HCT116 (cell line): ENCODE data around the gene RAB8B. TPM values are rescaled to one million over a fixed set of nuclear protein-coding genes. Genes with fewer than 3 reads are reported as not detected.

Experiments
- ATAC-seq: fragments of 200-7000 bp; cut with Tn5 transposase; 2 replicates; pipeline ENCODE4 v1.9.1; 2020; ENCODE audit warnings: mild to moderate bottlenecking, moderate library complexity
- BruUV-seq: library from RNA; stranded (reverse); fragments of 400-500 nt; replicated peaks from 2 replicates; lab custom pipeline; 2021; lab: Mats Ljungman, UMichigan
- CTCF ChIA-PET: fragments of 300-600 bp; sonication (Branson Sonifier 250); formaldehyde crosslinking; loops from one replicate; lab custom pipeline; 2021; ENCODE audit warnings: antibody characterized with exemption; lab: Charles Lee
- POLR2A ChIA-PET: fragments of 300-600, 350-600 bp; sonication (Branson Sonifier 250); formaldehyde crosslinking; loops from one replicate; lab custom pipeline; 2021; ENCODE audit warnings: antibody characterized with exemption; lab: Charles Lee
- RAD21 ChIA-PET, 2 experiments: fragments of 300-600 bp; sonication (Branson Sonifier 250); formaldehyde crosslinking; loops; one replicate each; lab custom pipeline; 2023; ENCODE audit warnings: low total read pairs in 2 of 2; ENCODE audit not compliant: uncharacterized antibody in 2 of 2, unreplicated experiment in 2 of 2, low non-redundant PET in 1 of 2; lab: Charles Lee
- DNase-seq: peaks from one replicate; pipeline ENCODE4 v3.0.0-alpha.2; 2010; ENCODE audit warnings: low read depth, low spot score
- H2AFZ ChIP-seq: fragments of 200-600 bp; shearing (Covaris generic), sonication (generic); 2 replicates; pipeline ENCODE4 v1.6.1; 2017; ENCODE audit warnings: low read depth, mixed run types, mixed read lengths, antibody characterized with exemption, low read length; ENCODE audit not compliant: poor library complexity, severe bottlenecking
- H3K27ac ChIP-seq: 2 replicates; pipeline ENCODE4 v1.5.1; 2012; ENCODE audit warnings: low read depth, low read length
- H3K27me3 ChIP-seq: fragments of 200-600 bp; sonication (generic); 2 replicates; pipeline ENCODE4 v1.6.1; 2016; ENCODE audit warnings: mixed run types, low read length, mixed read lengths; ENCODE audit not compliant: insufficient read depth
- H3K36me3 ChIP-seq, 2 experiments: fragments of 200-500 bp in 1 of 2; fragments of 200-600 bp in 1 of 2; sonication (Bioruptor generic) in 1 of 2; sonication (generic) in 1 of 2; 2 replicates each; pipeline versions ENCODE4 v1.5.1 to v1.6.1; 2014 to 2016; ENCODE audit warnings: low read length in 2 of 2, inconsistent platforms in 1 of 2, mixed read lengths in 1 of 2, mixed run types in 1 of 2; ENCODE audit not compliant: insufficient read depth in 2 of 2, control insufficient read depth in 1 of 2
- H3K4me1 ChIP-seq, 2 experiments: fragments of 200-600 bp in 1 of 2; sonication (generic) in 1 of 2; 2 replicates each; pipeline versions ENCODE4 v1.5.1 to v1.6.1; 2012 to 2017; ENCODE audit warnings: low read length in 2 of 2, inconsistent platforms in 1 of 2, mild to moderate bottlenecking in 1 of 2, mixed read lengths in 1 of 2, mixed run types in 1 of 2, moderate library complexity in 1 of 2; ENCODE audit not compliant: insufficient read depth in 2 of 2, control insufficient read depth in 1 of 2
- H3K4me2 ChIP-seq: fragments of 200-600 bp; sonication (generic); 2 replicates; pipeline ENCODE4 v1.6.1; 2017; ENCODE audit warnings: mixed run types, low read length, mixed read lengths
- H3K4me3 ChIP-seq, 2 experiments: fragments of 200-600 bp in 1 of 2; sonication (generic) in 1 of 2; replicated peaks in 1 of 2; 2 replicates each; pipeline ENCODE4 v1.5.1; 2011 to 2016; ENCODE audit warnings: low read length in 2 of 2, control low read depth in 1 of 2, low read depth in 1 of 2, mild to moderate bottlenecking in 1 of 2, mixed read lengths in 1 of 2, mixed run types in 1 of 2
- H3K79me2 ChIP-seq: fragments of 200-600 bp; sonication (generic); 2 replicates; pipeline ENCODE4 v1.6.1; 2017; ENCODE audit warnings: mild to moderate bottlenecking, mixed run types, low read length, moderate library complexity, mixed read lengths; ENCODE audit not compliant: insufficient read depth
- H3K9ac ChIP-seq: fragments of 200-600 bp; sonication (generic); 2 replicates; pipeline ENCODE4 v1.6.1; 2016; ENCODE audit warnings: low read length, mixed read lengths
- H3K9me2 ChIP-seq: fragments of 200-600 bp; sonication (generic), shearing (Covaris generic); 2 replicates; pipeline ENCODE4 v1.6.1; 2017; ENCODE audit warnings: mixed run types, mild to moderate bottlenecking, moderate library complexity; ENCODE audit not compliant: insufficient read depth
- H3K9me3 ChIP-seq, 2 experiments: fragments of 200-500 bp in 1 of 2; fragments of 200-600 bp in 1 of 2; sonication (Bioruptor generic) in 1 of 2; sonication (generic) in 1 of 2; 2 replicates each; pipeline ENCODE4 v1.6.1; 2014 to 2017; ENCODE audit warnings: low read length in 2 of 2, mixed read lengths in 2 of 2, inconsistent platforms in 1 of 2, low read depth in 1 of 2, mild to moderate bottlenecking in 1 of 2, mixed run types in 1 of 2, moderate library complexity in 1 of 2; ENCODE audit not compliant: control insufficient read depth in 1 of 2, insufficient read depth in 1 of 2
- H4K20me1 ChIP-seq: fragments of 200-600 bp; sonication (generic), shearing (Covaris generic); 2 replicates; pipeline ENCODE4 v1.6.1; 2017; ENCODE audit warnings: mixed run types, mild to moderate bottlenecking, moderate library complexity; ENCODE audit not compliant: insufficient read depth
- CBX3 ChIP-seq: IDR thresholded peaks from 2 replicates; pipeline ENCODE4 v1.6.1; 2012; ENCODE audit warnings: low read depth
- CTCF ChIP-seq, 3 experiments: fragments of 200-600 bp in 1 of 3; sonication (generic) in 1 of 3; IDR thresholded peaks in 2 of 3; conservative IDR thresholded peaks in 1 of 3; 2 replicates each; pipeline ENCODE4 v1.5.1; 2012 to 2017; ENCODE audit warnings: low read depth in 2 of 3, low read length in 2 of 3, antibody characterized with exemption in 1 of 3, borderline replicate concordance in 1 of 3, control low read depth in 1 of 3, mild to moderate bottlenecking in 1 of 3, mixed read lengths in 1 of 3, mixed run types in 1 of 3, moderate library complexity in 1 of 3; ENCODE audit not compliant: insufficient read depth in 1 of 3
- EGR1 ChIP-seq: IDR thresholded peaks from 2 replicates; pipeline ENCODE4 v1.6.1; 2012; ENCODE audit warnings: low read depth
- ELF1 ChIP-seq: IDR thresholded peaks from 2 replicates; pipeline ENCODE4 v1.6.1; 2012; ENCODE audit warnings: low read depth, borderline replicate concordance
- EZH2phosphoT487 ChIP-seq: fragments of 200-600 bp; IDR thresholded peaks from 2 replicates; pipeline ENCODE4 v1.6.1; 2018; ENCODE audit warnings: antibody characterized with exemption, borderline replicate concordance
- POLR2A ChIP-seq: IDR thresholded peaks from 2 replicates; pipeline ENCODE4 v1.7.0; 2011; ENCODE audit warnings: borderline replicate concordance; ENCODE audit not compliant: insufficient read depth, insufficient read length; ENCODE audit errors: extremely low read depth
- POLR2AphosphoS5 ChIP-seq: IDR thresholded peaks from 2 replicates; pipeline ENCODE4 v1.6.1; 2011; ENCODE audit warnings: mild to moderate bottlenecking, low read depth, low read length, moderate library complexity
- REST ChIP-seq: IDR thresholded peaks from 2 replicates; pipeline ENCODE4 v1.6.1; 2012; ENCODE audit warnings: low read depth
- SP1 ChIP-seq: IDR thresholded peaks from 2 replicates; pipeline ENCODE4 v1.6.1; 2012; ENCODE audit warnings: low read depth
- ZFX ChIP-seq: fragments of 450-650 bp; IDR thresholded peaks from 2 replicates; pipeline ENCODE4 v1.6.1; 2017
- intact Hi-C: fragments of 100-400 bp; cut with micrococcal nuclease; formaldehyde crosslinking; loops from 2 replicates; pipeline ENCODE4 v1.10.0; 2022
- total RNA-seq: library from RNA; stranded (reverse); gene quantifications from one replicate; pipeline ENCODE4 v1.2.1, GENCODE V29; 2021; ENCODE audit not compliant: unreplicated experiment
- TF ChIP-seq, protein P1 (sequence below): IDR thresholded peaks from 2 replicates; pipeline ENCODE4 v1.6.1; 2011; ENCODE audit warnings: mild to moderate bottlenecking, low read length, moderate library complexity; ENCODE audit not compliant: insufficient replicate concordance; ENCODE audit errors: extremely low read depth

The RAB8B gene
- total RNA-seq, 1 experiment from 2014 or later, result 19.4 TPM

GRCh38 chr15:63274427-63274826 lies 85.0 kb downstream of the RAB8B start:
- H3K4me2 ChIP-seq, result no peak overlapping the region
- CTCF ChIA-PET, result no interaction called here
- no peaks in the 10 kb centered on the region for H3K27me3 ChIP-seq
- DNase-seq (no peak), ATAC-seq (no peak)
- POLR2A ChIA-PET, result no interaction called here
- H3K9ac ChIP-seq, result no peak overlapping the region
- no peak overlapping the region for H2AFZ ChIP-seq
- no peak overlapping the region for H3K4me3 ChIP-seq
- H3K4me1 ChIP-seq, result peaks cover 3 to 14% of the 10 kb centered on the region in 2 experiments; a peak in 3 of 4 replicates
- BruUV-seq, result no TSS peak
- H4K20me1 ChIP-seq, result no peaks in the 10 kb centered on the region
- no peak overlapping the region for H3K27ac ChIP-seq
- RAD21 ChIA-PET, result no interaction called here
- intact Hi-C loops, result loop anchor here (10.0 kb wide), 2 partner anchors 120 to 230 kb away; partner anchors contain the start of genes RPS27L and TPM1
- no peaks in the 10 kb centered on the region for H3K79me2 ChIP-seq
- H3K36me3 ChIP-seq, result no peaks in the 10 kb centered on the region
- no peaks in the 10 kb centered on the region for H3K9me3 ChIP-seq
- TF ChIP-seq CBX3 (no peak), ZFX (no peak)
- H3K9me2 ChIP-seq, result no peaks in the 10 kb centered on the region

DNA sequence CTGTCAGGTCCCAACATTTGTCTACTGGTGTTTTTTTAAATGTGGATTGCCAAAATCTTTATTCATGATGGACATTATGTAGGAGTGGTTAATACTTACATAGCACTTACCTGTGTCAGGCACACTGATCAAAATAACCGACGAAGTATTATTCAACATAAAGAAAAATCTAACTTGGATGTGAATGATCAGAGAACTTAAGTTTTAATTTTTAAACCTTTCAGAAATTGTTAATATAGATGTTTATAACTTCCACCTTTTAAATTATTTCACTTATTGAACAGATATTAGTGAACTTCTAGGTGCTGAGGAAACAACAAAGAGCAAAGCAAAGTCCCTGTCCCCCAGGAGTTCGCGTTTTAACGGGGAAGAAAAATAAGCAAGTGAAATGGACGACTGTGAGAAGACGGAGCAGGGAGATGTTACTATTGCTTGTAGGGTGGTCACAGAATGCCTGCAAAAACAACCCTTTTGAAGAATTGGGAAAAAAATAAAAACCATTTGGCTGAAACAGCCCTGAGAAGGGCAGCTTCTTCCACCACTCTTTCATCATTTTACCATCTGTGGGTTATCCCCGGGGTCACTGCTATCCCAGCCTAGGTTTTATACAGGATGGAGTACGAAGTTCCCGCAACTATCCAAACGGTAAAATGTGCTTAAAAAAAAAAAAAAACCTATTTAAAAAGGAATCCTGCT lies 87.1 kb downstream of the RAB8B start:
- CTCF ChIA-PET, result no interaction called here
- intact Hi-C loops, result loop anchor here (10.0 kb wide), 2 partner anchors 122 to 232 kb away; partner anchors contain the start of genes RPS27L and TPM1
- TF ChIP-seq EZH2phosphoT487, result no peak
- TF ChIP-seq CTCF (IDR thresholded peaks at IDR 0.05 in 2 of 3, conservative IDR thresholded peaks at IDR 0.05 in 1 of 3; ENCODE audit: borderline replicate concordance in 1 of 3, insufficient read depth in 1 of 3, low read depth in 2 of 3, low read length in 2 of 3), result no peak
- no peak for TF ChIP-seq REST
- TF ChIP-seq, protein P1, sequence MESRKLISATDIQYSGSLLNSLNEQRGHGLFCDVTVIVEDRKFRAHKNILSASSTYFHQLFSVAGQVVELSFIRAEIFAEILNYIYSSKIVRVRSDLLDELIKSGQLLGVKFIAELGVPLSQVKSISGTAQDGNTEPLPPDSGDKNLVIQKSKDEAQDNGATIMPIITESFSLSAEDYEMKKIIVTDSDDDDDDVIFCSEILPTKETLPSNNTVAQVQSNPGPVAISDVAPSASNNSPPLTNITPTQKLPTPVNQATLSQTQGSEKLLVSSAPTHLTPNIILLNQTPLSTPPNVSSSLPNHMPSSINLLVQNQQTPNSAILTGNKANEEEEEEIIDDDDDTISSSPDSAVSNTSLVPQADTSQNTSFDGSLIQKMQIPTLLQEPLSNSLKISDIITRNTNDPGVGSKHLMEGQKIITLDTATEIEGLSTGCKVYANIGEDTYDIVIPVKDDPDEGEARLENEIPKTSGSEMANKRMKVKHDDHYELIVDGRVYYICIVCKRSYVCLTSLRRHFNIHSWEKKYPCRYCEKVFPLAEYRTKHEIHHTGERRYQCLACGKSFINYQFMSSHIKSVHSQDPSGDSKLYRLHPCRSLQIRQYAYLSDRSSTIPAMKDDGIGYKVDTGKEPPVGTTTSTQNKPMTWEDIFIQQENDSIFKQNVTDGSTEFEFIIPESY, result no peak
- TF ChIP-seq ELF1, result no peak
- TF ChIP-seq SP1, result no peak
- no peak for TF ChIP-seq POLR2AphosphoS5
- TF ChIP-seq POLR2A, result no peak
- TF ChIP-seq EGR1, result no peak

More for the DNA sequence above, 87.1 kb downstream of the RAB8B start:
- peak overlapping the region; percentile 49 to 61 for H3K4me3 ChIP-seq
- peak overlapping the region; percentile 62 for H3K9ac ChIP-seq
- no peak overlapping the region for H3K27ac ChIP-seq
- H2AFZ ChIP-seq, result peak overlapping the region; percentile 56
- peak overlapping the region; percentile 89 for H3K4me2 ChIP-seq
- ATAC-seq, result no peak; the same call in 1 of the 2 replicates
- TSS peak; percentile 47 for BruUV-seq
- no peaks in the 10 kb centered on the region for H3K79me2 ChIP-seq
- POLR2A ChIA-PET, result interaction anchor here (0.7 kb wide), 1 partner anchor 96 kb away, joined by 3 read pairs; no protein-coding TSS in a partner anchor
- H3K27me3 ChIP-seq, result no peaks in the 10 kb centered on the region
- no peaks in the 10 kb centered on the region for H4K20me1 ChIP-seq
- no peaks in the 10 kb centered on the region for H3K9me3 ChIP-seq
- H3K36me3 ChIP-seq, result no peaks in the 10 kb centered on the region
- no peak for DNase-seq
- RAD21 ChIA-PET, result no interaction called here
- H3K9me2 ChIP-seq, result no peaks in the 10 kb centered on the region
- peaks cover 3 to 14% of the 10 kb centered on the region in 2 experiments; a peak in 3 of 4 replicates for H3K4me1 ChIP-seq
